ENCODE measurements around the gene PRR36. TPM values are rescaled to one million over a fixed set of nuclear protein-coding genes. Genes with fewer than 3 reads are reported as not detected.
A peak's percentile ranks its signal among the peaks of the same experiment; 100 is the strongest.

Gene PRR36
- total and polyA plus RNA-seq, 10 of the 15 experiments (the other 5 are each of a cell fraction or from before 2014, with no cell fraction given), result 0.04 TPM; not detected in 9

GRCh38 chr19:7829561-7830271 lies 44.5 kb downstream of the PRR36 start, which contains the start of gene EVI5L (continued):
- TF ChIP-seq SMAD1 (IDR thresholded peaks at IDR 0.05; ENCODE audit: low read depth, partially characterized antibody), result no peak
- TF ChIP-seq ZNF207 (IDR thresholded peaks at IDR 0.05; ENCODE audit: borderline replicate concordance), result peak; percentile 27; the same call in 1 of the 2 replicates
- no peak; the same call in 1 of the 2 replicates for TF ChIP-seq TAF1 (IDR thresholded peaks at IDR 0.05; ENCODE audit: borderline replicate concordance, low read depth, low read length)
- no peak for TF ChIP-seq POLR2AphosphoS2 (IDR thresholded peaks at IDR 0.05; ENCODE audit: low read depth, low read length)
- peak; percentile 24; the same call in 1 of the 2 replicates for TF ChIP-seq MXI1 (IDR thresholded peaks at IDR 0.05; ENCODE audit: low read depth, low read length)
- TF ChIP-seq PBX3 (IDR thresholded peaks at IDR 0.05; ENCODE audit: insufficient replicate concordance, low read depth, low read length), result peak; percentile 98
- TF ChIP-seq FOXM1 (IDR thresholded peaks at IDR 0.05; ENCODE audit: low read depth, low read length), result 0 out of 2 replicates have a peak, but pooled peaks have one; percentile 19
- peak; percentile 95 for TF ChIP-seq FOS (IDR thresholded peaks at IDR 0.05; ENCODE audit: borderline replicate concordance, extremely low read depth, insufficient read length)
- no peak; the same call in 1 of the 2 replicates for TF ChIP-seq POLR2A (IDR thresholded peaks at IDR 0.05; ENCODE audit: low read depth, low read length)
- TF ChIP-seq HDGF (IDR thresholded peaks at IDR 0.05), result peak; percentile 83; the same call in 1 of the 2 replicates
- TF ChIP-seq ZBTB4 (CRISPR knock-in tag; IDR thresholded peaks at IDR 0.05), result no peak
- peak; percentile 99 for TF ChIP-seq SKIL (IDR thresholded peaks at IDR 0.05; ENCODE audit: low read depth, poor library complexity, severe bottlenecking)
- peak; percentile 30; the same call in 1 of the 2 replicates for TF ChIP-seq HCFC1 (IDR thresholded peaks at IDR 0.05; ENCODE audit: low read length)
- no peak for TF ChIP-seq BHLHE40 (IDR thresholded peaks at IDR 0.05; ENCODE audit: borderline replicate concordance in 1 of 2, low read depth in 2 of 2, low read length in 1 of 2)
- TF ChIP-seq ZSCAN29 (IDR thresholded peaks at IDR 0.05), result no peak
- TF ChIP-seq NR2C1 (IDR thresholded peaks at IDR 0.05), result no peak
- TF ChIP-seq HSF1 (IDR thresholded peaks at IDR 0.05; ENCODE audit: low read depth, low read length), result no peak
- TF ChIP-seq SP1 (IDR thresholded peaks at IDR 0.05; ENCODE audit: low read depth, low read length), result peak; percentile 98
- TF ChIP-seq IKZF2 (IDR thresholded peaks at IDR 0.05), result peak in 1 of 2 experiments; percentile 63; a peak in 2 of 4 replicates
- TF ChIP-seq RFX5 (IDR thresholded peaks at IDR 0.05; ENCODE audit: low read depth, low read length), result peak; percentile 77
- no peak for TF ChIP-seq WRNIP1 (IDR thresholded peaks at IDR 0.05; ENCODE audit: borderline replicate concordance, low read depth, low read length)
- TF ChIP-seq FOXK2 (IDR thresholded peaks at IDR 0.05), result peak; percentile 79
- peak; percentile 98 for TF ChIP-seq KLF5 (IDR thresholded peaks at IDR 0.05; ENCODE audit: partially characterized antibody)
